ENCODE measurements around the gene MGAT5.

MGAT5 gene

DNA sequence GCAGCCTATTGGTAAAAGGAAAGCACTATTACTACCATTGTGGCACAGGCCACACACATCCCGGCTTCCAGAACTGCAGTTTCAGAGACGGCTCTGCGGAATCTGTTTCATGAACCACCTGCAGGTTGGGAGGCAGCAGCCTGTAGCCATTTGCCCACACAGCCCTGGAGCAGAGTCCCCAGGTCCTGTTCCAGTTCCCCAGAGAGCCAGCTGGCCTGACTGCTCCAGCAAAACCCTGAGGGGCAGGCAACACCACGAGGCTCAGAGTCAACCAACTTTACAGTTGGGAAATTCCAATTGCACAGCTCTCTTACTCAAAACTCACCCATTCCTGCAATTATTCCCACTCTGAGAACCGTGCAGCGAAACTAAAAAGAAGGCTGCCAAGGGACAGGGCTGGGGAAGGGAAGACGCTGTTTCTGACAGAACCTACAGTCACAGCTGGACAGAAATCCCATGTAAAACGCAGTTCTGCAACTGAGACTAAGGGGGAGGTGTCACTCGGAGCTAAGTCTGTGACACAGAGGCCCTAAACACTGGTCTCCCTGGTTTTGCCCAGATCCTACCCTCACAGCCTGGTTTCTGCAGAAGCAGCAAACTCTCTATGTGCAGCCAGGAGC lies 245.5 kb downstream of the MGAT5 start:
- H3K4me3 ChIP-seq (replicated peaks in 1 of 2; ENCODE audit: low read depth in 2 of 2, low read length in 2 of 2), result no peak overlapping the region
- no peak for DNase-seq (ENCODE audit: low read depth in 2 of 2)

GRCh38 chr2:134500211-134500935 lies 246.5 kb downstream of the MGAT5 start:
- TF ChIP-seq, protein P1, sequence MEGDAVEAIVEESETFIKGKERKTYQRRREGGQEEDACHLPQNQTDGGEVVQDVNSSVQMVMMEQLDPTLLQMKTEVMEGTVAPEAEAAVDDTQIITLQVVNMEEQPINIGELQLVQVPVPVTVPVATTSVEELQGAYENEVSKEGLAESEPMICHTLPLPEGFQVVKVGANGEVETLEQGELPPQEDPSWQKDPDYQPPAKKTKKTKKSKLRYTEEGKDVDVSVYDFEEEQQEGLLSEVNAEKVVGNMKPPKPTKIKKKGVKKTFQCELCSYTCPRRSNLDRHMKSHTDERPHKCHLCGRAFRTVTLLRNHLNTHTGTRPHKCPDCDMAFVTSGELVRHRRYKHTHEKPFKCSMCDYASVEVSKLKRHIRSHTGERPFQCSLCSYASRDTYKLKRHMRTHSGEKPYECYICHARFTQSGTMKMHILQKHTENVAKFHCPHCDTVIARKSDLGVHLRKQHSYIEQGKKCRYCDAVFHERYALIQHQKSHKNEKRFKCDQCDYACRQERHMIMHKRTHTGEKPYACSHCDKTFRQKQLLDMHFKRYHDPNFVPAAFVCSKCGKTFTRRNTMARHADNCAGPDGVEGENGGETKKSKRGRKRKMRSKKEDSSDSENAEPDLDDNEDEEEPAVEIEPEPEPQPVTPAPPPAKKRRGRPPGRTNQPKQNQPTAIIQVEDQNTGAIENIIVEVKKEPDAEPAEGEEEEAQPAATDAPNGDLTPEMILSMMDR (IDR thresholded peaks at IDR 0.05; ENCODE audit: low read depth, low read length), result no peak
- DNase-seq (ENCODE audit: low read depth in 2 of 2), result peak in 1 of 2 donors; percentile 5
- no peak overlapping the region for H3K4me3 ChIP-seq (replicated peaks in 1 of 2; ENCODE audit: low read depth in 2 of 2, low read length in 2 of 2)

More for the DNA sequence above, 245.5 kb downstream of the MGAT5 start:
- TF ChIP-seq, protein P1 (IDR thresholded peaks at IDR 0.05; ENCODE audit: low read depth, low read length), result no peak

DNA sequence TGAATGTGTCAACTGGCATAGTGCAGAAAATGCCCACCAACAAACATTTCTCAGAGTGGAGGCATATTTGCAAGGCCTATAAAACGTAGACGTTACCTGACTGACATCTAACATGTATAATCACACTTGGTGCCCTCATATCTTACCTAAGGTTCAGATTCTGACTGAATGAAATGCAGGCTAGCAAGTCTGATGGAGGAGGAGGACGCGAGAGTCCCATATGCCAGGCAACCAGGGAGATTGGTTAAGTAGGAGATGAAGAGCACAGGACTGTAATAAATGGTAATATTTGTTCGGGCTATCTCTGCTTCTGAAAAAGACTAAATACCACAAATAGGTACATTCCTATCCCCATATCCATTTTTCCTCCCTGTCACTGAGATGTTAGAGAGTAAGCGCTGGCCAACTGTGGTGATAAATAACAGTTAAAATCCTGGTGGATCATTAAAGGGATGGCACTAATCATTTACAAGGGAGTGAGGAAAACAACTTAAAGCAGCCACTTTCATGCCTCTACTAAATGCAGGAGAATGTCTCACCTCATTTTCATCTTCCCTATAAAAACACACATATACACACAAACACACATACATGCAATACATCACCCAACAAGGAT lies 247.7 kb downstream of the MGAT5 start:
- no peak for DNase-seq (ENCODE audit: low read depth in 2 of 2)
- H3K4me3 ChIP-seq (replicated peaks in 1 of 2; ENCODE audit: low read depth in 2 of 2, low read length in 2 of 2), result no peak overlapping the region
- TF ChIP-seq, protein P1 (IDR thresholded peaks at IDR 0.05; ENCODE audit: low read depth, low read length), result no peak

DNA sequence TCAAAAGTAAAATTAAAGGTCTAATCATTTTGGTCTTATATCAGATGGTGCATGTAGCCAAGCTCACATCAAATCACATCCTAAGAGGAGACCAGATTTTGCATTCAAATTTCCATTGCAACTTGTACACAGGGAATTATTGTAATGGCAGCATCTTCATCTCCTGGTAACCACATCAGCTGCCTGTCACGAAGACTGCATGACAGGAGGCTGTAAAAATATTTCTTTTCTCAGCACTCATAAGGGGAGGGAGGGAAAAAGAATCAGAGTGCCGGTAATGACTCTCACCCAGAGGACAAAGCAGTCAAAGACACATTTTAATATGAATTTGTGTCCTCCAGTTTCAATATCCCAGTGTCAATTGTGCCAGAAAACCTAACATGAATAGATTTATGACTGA lies 248.2 kb downstream of the MGAT5 start:
- TF ChIP-seq, protein P1 (IDR thresholded peaks at IDR 0.05; ENCODE audit: low read depth, low read length), result no peak
- H3K4me3 ChIP-seq (replicated peaks in 1 of 2; ENCODE audit: low read depth in 2 of 2, low read length in 2 of 2), result no peak overlapping the region
- DNase-seq (ENCODE audit: low read depth in 2 of 2), result no peak

All from cardiac fibroblast (primary cell).